ENCODE measurements around the gene ONECUT3.

GRCh38 chr19:1783354-1783753 lies 30.0 kb downstream of the ONECUT3 start:
- no peak for TF ChIP-seq POLR2A (IDR thresholded peaks at IDR 0.05)
- TF ChIP-seq CTCF (IDR thresholded peaks at IDR 0.05), result no peak

Data from lower leg skin (tissue), 3 donors.